ENCODE data around the gene CHST8.

Gene CHST8

GRCh38 chr19:33669376-33669775, 47.6 kb downstream of the CHST8 start:
- Histone ChIP-seq H3K4me1 (ENCODE audit: control insufficient read depth, low read length) (no peaks in the 10 kb centered on the region), H3K27me3 (ENCODE audit: control insufficient read depth, low read length) (no peaks in the 10 kb centered on the region)

DNA sequence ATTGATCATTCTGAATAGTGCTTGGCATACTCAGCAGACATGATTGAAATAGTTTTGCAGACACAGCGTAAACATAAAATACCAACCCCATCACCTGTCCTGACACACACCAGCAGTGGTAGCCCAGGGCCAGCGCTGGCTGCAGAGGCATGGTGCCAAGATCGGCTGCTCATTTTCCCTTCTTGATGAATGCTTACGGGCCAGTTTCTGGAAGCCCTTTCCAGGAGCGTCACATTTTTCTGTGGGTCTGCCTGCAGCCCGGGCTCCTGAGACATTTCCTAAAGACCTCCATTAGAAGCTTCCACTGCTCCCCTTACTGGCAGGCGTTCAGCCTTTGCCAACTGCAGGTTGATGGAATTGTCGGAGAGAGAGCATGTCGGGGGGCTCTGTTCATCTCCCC, 48.6 kb downstream of the CHST8 start:
- H3K27me3 ChIP-seq (ENCODE audit: control insufficient read depth, low read length): no peaks in the 10 kb centered on the region
- no peak for TF ChIP-seq EZH2phosphoT487 (IDR thresholded peaks at IDR 0.05; ENCODE audit: borderline replicate concordance, low read length)
- TF ChIP-seq CTCF (IDR thresholded peaks at IDR 0.05; ENCODE audit: low read depth, low read length, poor library complexity, severe bottlenecking): no peak
- no peaks in the 10 kb centered on the region for H3K79me2 ChIP-seq (ENCODE audit: control insufficient read depth, low read length)

More at GRCh38 chr19:33669376-33669775, 47.6 kb downstream of the CHST8 start:
- Histone ChIP-seq H3K27ac (ENCODE audit: low read depth, low read length) (no peak overlapping the region), H3K9me3 (ENCODE audit: control insufficient read depth, insufficient read depth, low read length) (no peaks in the 10 kb centered on the region), H3F3A (ENCODE audit: control insufficient read depth, insufficient read depth) (no peaks in the 10 kb centered on the region), H3K4me2 (ENCODE audit: low read length) (no peak overlapping the region), H3K36me3 (ENCODE audit: control insufficient read depth, low read length) (no peaks in the 10 kb centered on the region), H3K4me3 (ENCODE audit: low read length) (no peak overlapping the region), H3K9me2 (replicated peaks; ENCODE audit: control insufficient read depth, low read length) (no peaks in the 10 kb centered on the region), H3K79me2 (ENCODE audit: control insufficient read depth, low read length) (no peaks in the 10 kb centered on the region), H4K20me1 (ENCODE audit: control insufficient read depth, insufficient read depth, low read depth, low read length) (no peaks in the 10 kb centered on the region)
- no peak for TF ChIP-seq EZH2phosphoT487 (IDR thresholded peaks at IDR 0.05; ENCODE audit: borderline replicate concordance, low read length)

DNA sequence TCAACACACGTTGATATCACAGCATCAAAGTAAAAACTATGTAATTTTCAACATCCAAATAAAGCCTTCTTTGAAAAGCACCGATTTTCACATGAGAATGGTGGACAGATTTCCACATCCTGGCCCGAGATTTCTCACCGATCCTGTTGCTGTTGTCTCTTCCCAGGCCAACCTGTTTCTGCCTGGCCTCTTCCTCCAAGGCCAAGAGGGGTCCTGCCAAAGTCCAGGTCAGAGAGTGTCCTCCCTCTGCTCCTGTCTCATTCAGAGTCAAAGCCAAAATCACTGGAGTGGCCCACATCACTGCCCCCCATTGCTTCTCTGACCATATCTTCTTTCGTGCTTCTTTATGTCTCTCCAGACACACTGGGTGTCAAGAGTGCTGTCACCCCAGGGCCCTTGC, 49.5 kb downstream of the CHST8 start:
- no peaks in the 10 kb centered on the region for H3K9me2 ChIP-seq (replicated peaks; ENCODE audit: control insufficient read depth, low read length)
- no peak overlapping the region for H3K4me3 ChIP-seq (ENCODE audit: low read length)
- no peak overlapping the region for H3K27ac ChIP-seq (ENCODE audit: low read depth, low read length)
- TF ChIP-seq CTCF (IDR thresholded peaks at IDR 0.05; ENCODE audit: low read depth, low read length, poor library complexity, severe bottlenecking): no peak
- TF ChIP-seq EZH2phosphoT487 (IDR thresholded peaks at IDR 0.05; ENCODE audit: borderline replicate concordance, low read length): no peak
- no peak overlapping the region for H3K4me2 ChIP-seq (ENCODE audit: low read length)
- no peaks in the 10 kb centered on the region for H3K79me2 ChIP-seq (ENCODE audit: control insufficient read depth, low read length)
- no peaks in the 10 kb centered on the region for H4K20me1 ChIP-seq (ENCODE audit: control insufficient read depth, insufficient read depth, low read depth, low read length)
- no peaks in the 10 kb centered on the region for H3F3A ChIP-seq (ENCODE audit: control insufficient read depth, insufficient read depth)
- no peaks in the 10 kb centered on the region for H3K9me3 ChIP-seq (ENCODE audit: control insufficient read depth, insufficient read depth, low read length)
- H3K4me1 ChIP-seq (ENCODE audit: control insufficient read depth, low read length): no peaks in the 10 kb centered on the region
- H3K36me3 ChIP-seq (ENCODE audit: control insufficient read depth, low read length): no peaks in the 10 kb centered on the region
- H3K27me3 ChIP-seq (ENCODE audit: control insufficient read depth, low read length): no peaks in the 10 kb centered on the region

More for the DNA sequence above, 48.6 kb downstream of the CHST8 start:
- Histone ChIP-seq H3K27ac (ENCODE audit: low read depth, low read length) (no peak overlapping the region), H3K4me3 (ENCODE audit: low read length) (no peak overlapping the region), H4K20me1 (ENCODE audit: control insufficient read depth, insufficient read depth, low read depth, low read length) (no peaks in the 10 kb centered on the region), H3K4me2 (ENCODE audit: low read length) (no peak overlapping the region), H3F3A (ENCODE audit: control insufficient read depth, insufficient read depth) (no peaks in the 10 kb centered on the region), H3K9me3 (ENCODE audit: control insufficient read depth, insufficient read depth, low read length) (no peaks in the 10 kb centered on the region), H3K9me2 (replicated peaks; ENCODE audit: control insufficient read depth, low read length) (no peaks in the 10 kb centered on the region), H3K36me3 (ENCODE audit: control insufficient read depth, low read length) (no peaks in the 10 kb centered on the region), H3K4me1 (ENCODE audit: control insufficient read depth, low read length) (no peaks in the 10 kb centered on the region)

GRCh38 chr19:33673258-33673875, 51.6 kb downstream of the CHST8 start:
- H3K27me3 ChIP-seq (ENCODE audit: control insufficient read depth, low read length): no peaks in the 10 kb centered on the region
- H3K9me3 ChIP-seq (ENCODE audit: control insufficient read depth, insufficient read depth, low read length): no peaks in the 10 kb centered on the region
- no peaks in the 10 kb centered on the region for H3K79me2 ChIP-seq (ENCODE audit: control insufficient read depth, low read length)
- no peaks in the 10 kb centered on the region for H3K9me2 ChIP-seq (replicated peaks; ENCODE audit: control insufficient read depth, low read length)
- no peak overlapping the region for H3K27ac ChIP-seq (ENCODE audit: low read depth, low read length)
- no peak for TF ChIP-seq CTCF (IDR thresholded peaks at IDR 0.05; ENCODE audit: low read depth, low read length, poor library complexity, severe bottlenecking)
- no peak overlapping the region for H3K4me2 ChIP-seq (ENCODE audit: low read length)
- no peaks in the 10 kb centered on the region for H3K4me1 ChIP-seq (ENCODE audit: control insufficient read depth, low read length)
- no peaks in the 10 kb centered on the region for H4K20me1 ChIP-seq (ENCODE audit: control insufficient read depth, insufficient read depth, low read depth, low read length)
- H3K4me3 ChIP-seq (ENCODE audit: low read length): no peak overlapping the region
- no peaks in the 10 kb centered on the region for H3F3A ChIP-seq (ENCODE audit: control insufficient read depth, insufficient read depth)
- no peaks in the 10 kb centered on the region for H3K36me3 ChIP-seq (ENCODE audit: control insufficient read depth, low read length)

All from DOHH2 (cell line).